LNCaP clone FGC (cell line): ENCODE results near the gene OR2A12.

Source experiments
- DNase-seq: peaks from one replicate; pipeline ENCODE4 v3.0.0-alpha.2; 2011; ENCODE audit warnings: low read depth
- H3K4me3 ChIP-seq: 2 replicates; pipeline ENCODE4 v1.5.1; 2011; ENCODE audit warnings: mild to moderate bottlenecking, low read depth, low read length, control low read depth
- TF ChIP-seq, protein P1 (sequence below): IDR thresholded peaks from 2 replicates; pipeline ENCODE4 v1.5.1; 2012; ENCODE audit warnings: mild to moderate bottlenecking; ENCODE audit not compliant: control insufficient read depth, insufficient read depth; ENCODE audit errors: extremely low read depth

OR2A12 gene

DNA sequence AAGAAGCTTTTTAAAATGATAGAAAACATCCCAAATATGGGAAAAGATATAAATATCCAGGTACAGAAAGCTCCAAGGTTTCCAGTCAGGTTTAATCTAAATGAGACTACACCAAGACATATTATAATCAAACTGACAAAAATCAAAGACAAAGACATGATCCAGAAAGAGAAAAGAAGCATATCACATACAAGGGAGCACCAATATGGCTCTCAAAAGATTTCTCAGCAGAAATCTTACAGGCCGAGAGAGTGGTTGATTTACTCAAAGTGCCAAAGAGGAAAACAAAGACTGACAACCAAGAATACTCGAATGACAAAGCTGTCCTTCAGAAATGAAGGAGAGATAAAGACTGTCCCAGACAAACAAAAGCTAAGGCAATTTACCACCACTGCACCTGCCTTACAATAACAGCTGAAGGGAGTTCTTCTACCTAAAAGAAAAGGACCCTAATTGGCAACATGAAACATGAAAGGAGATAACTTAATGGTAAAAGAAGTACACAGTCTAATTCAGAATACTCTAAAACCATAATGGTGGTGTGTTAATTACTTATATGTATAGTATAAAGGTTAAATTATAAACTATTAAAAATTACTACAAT, 62.2 kb downstream of the OR2A12 start:
- TF ChIP-seq, protein P1, sequence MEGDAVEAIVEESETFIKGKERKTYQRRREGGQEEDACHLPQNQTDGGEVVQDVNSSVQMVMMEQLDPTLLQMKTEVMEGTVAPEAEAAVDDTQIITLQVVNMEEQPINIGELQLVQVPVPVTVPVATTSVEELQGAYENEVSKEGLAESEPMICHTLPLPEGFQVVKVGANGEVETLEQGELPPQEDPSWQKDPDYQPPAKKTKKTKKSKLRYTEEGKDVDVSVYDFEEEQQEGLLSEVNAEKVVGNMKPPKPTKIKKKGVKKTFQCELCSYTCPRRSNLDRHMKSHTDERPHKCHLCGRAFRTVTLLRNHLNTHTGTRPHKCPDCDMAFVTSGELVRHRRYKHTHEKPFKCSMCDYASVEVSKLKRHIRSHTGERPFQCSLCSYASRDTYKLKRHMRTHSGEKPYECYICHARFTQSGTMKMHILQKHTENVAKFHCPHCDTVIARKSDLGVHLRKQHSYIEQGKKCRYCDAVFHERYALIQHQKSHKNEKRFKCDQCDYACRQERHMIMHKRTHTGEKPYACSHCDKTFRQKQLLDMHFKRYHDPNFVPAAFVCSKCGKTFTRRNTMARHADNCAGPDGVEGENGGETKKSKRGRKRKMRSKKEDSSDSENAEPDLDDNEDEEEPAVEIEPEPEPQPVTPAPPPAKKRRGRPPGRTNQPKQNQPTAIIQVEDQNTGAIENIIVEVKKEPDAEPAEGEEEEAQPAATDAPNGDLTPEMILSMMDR = no peak
- no peak for DNase-seq
- H3K4me3 ChIP-seq = no peak overlapping the region
